OCI-LY1 (cell line): ENCODE measurements around the gene TMEM18.

Experiments
- H2AFZ ChIP-seq: fragments of 200-600 bp; sonication (generic), shearing (Covaris generic); 2 replicates; pipeline ENCODE4 v1.6.0; 2014; ENCODE audit warnings: antibody characterized with exemption, mild to moderate bottlenecking, low read length
- H3F3A ChIP-seq: fragments of 200-600 bp; sonication (generic), shearing (Covaris generic); 2 replicates; pipeline ENCODE4 v1.6.0; 2014; ENCODE audit warnings: mild to moderate bottlenecking, antibody characterized with exemption, low read length, moderate library complexity; ENCODE audit not compliant: insufficient read depth
- H3K27ac ChIP-seq: fragments of 200-600 bp; sonication (generic); 2 replicates; pipeline ENCODE4 v1.5.1; 2014; ENCODE audit warnings: low read length, mixed run types, mild to moderate bottlenecking, low read depth; ENCODE audit not compliant: poor library complexity, severe bottlenecking
- H3K27me3 ChIP-seq: fragments of 200-600 bp; sonication (generic); 2 replicates; pipeline ENCODE4 v1.6.0; 2014; ENCODE audit warnings: antibody characterized with exemption, mild to moderate bottlenecking, low read length, moderate library complexity; ENCODE audit not compliant: insufficient read depth
- H3K36me3 ChIP-seq: fragments of 200-600 bp; sonication (generic); 2 replicates; pipeline ENCODE4 v1.6.1; 2014; ENCODE audit warnings: mild to moderate bottlenecking, antibody characterized with exemption, low read length, moderate library complexity, mixed read lengths; ENCODE audit not compliant: insufficient read depth
- H3K4me1 ChIP-seq: fragments of 200-600 bp; sonication (generic); 2 replicates; pipeline ENCODE4 v1.5.1; 2014; ENCODE audit warnings: mild to moderate bottlenecking, low read length, moderate library complexity; ENCODE audit not compliant: insufficient read depth, severe bottlenecking
- H3K4me2 ChIP-seq: fragments of 200-600 bp; sonication (generic), shearing (Covaris generic); 2 replicates; pipeline ENCODE4 v1.6.1; 2014; ENCODE audit warnings: low read length
- H3K4me3 ChIP-seq: fragments of 200-600 bp; sonication (generic); 2 replicates; pipeline ENCODE4 v1.5.1; 2014; ENCODE audit warnings: low read length, low read depth, mild to moderate bottlenecking, mixed read lengths; ENCODE audit not compliant: poor library complexity, severe bottlenecking
- H3K79me2 ChIP-seq: fragments of 200-600 bp; shearing (Covaris generic); 2 replicates; pipeline ENCODE4 v1.6.1; 2016; ENCODE audit warnings: mixed run types, low read length, mixed read lengths; ENCODE audit not compliant: insufficient read depth
- H3K9ac ChIP-seq: fragments of 200-600 bp; sonication (generic), shearing (Covaris generic); 2 replicates; pipeline ENCODE4 v1.6.1; 2014; ENCODE audit warnings: mild to moderate bottlenecking, low read length, mixed read lengths
- H3K9me2 ChIP-seq: fragments of 200-600 bp; sonication (generic), shearing (Covaris generic); 2 replicates; pipeline ENCODE4 v1.6.1; 2014; ENCODE audit warnings: low read depth, mild to moderate bottlenecking, low read length, mixed read lengths
- H3K9me3 ChIP-seq: fragments of 200-600 bp; shearing (Covaris generic); 2 replicates; pipeline ENCODE4 v1.6.1; 2014; ENCODE audit warnings: low read length, mixed read lengths
- H4K20me1 ChIP-seq: fragments of 200-600 bp; sonication (generic), shearing (Covaris generic); 2 replicates; pipeline ENCODE4 v1.6.0; 2016; ENCODE audit warnings: mild to moderate bottlenecking, low read length; ENCODE audit not compliant: insufficient read depth
- EZH2 ChIP-seq: fragments of 200-600 bp; sonication (generic), shearing (Covaris generic); IDR thresholded peaks from 2 replicates; pipeline ENCODE4 v1.8.0; 2017; ENCODE audit warnings: borderline replicate concordance, mixed run types, mild to moderate bottlenecking, antibody characterized with exemption, low read length, moderate library complexity, mixed read lengths
- TF ChIP-seq, protein P1 (sequence below): fragments of 200-600 bp; sonication (generic), shearing (Covaris generic); IDR thresholded peaks from 2 replicates; pipeline ENCODE4 v1.5.1; 2017; ENCODE audit warnings: mild to moderate bottlenecking, antibody characterized with exemption, low read length, moderate library complexity, mixed read lengths

Gene TMEM18

DNA sequence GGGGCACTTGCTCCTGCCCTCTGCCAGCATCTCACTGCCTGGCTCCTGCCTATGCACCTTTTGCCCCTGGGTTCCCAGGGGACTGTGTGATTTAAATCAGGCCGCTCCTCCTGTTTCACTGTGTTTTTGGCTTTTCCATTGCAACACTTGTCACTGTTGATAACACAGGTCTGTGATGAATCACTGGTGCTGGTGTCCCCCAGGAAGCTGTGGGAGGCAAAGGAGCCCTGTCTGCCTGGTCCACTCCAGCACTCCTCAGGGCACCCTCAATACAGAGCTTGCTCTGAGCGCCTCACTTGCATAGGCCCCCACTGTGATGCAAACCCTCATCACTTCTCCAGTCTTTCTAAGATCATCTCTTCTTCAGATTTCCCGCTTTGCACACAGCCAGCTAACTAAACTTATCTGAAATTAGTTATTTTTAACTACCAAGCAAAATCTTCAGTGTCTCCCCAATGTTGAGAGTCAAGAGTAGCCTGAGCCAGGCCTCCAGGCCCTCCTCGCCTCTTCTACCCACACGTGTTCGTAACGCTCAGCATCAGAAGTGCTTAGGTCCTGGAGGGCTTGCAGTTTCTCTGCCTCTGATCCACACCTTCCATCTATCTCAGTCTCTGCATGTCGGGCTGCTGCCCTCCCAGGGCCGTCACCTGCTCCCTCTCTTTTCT is 2.8 kb downstream of the TMEM18 start:
- Histone ChIP-seq H3K4me3 (peak overlapping the region; percentile 65), H3K27me3 (no peaks in the 10 kb centered on the region), H3K79me2 (peaks cover 6% of the 10 kb centered on the region; the same call in 1 of the 2 replicates), H3F3A (no peaks in the 10 kb centered on the region; the same call in 1 of the 2 replicates), H3K27ac (peak overlapping the region; percentile 92), H4K20me1 (no peaks in the 10 kb centered on the region), H3K9ac (peak overlapping the region; percentile 84; the same call in 1 of the 2 replicates), H2AFZ (no peak overlapping the region), H3K4me2 (peak overlapping the region; percentile 89), H3K36me3 (peaks cover 41% of the 10 kb centered on the region), H3K9me3 (no peaks in the 10 kb centered on the region), H3K9me2 (no peaks in the 10 kb centered on the region), H3K4me1 (peaks cover 53% of the 10 kb centered on the region)
- TF ChIP-seq, protein P1, sequence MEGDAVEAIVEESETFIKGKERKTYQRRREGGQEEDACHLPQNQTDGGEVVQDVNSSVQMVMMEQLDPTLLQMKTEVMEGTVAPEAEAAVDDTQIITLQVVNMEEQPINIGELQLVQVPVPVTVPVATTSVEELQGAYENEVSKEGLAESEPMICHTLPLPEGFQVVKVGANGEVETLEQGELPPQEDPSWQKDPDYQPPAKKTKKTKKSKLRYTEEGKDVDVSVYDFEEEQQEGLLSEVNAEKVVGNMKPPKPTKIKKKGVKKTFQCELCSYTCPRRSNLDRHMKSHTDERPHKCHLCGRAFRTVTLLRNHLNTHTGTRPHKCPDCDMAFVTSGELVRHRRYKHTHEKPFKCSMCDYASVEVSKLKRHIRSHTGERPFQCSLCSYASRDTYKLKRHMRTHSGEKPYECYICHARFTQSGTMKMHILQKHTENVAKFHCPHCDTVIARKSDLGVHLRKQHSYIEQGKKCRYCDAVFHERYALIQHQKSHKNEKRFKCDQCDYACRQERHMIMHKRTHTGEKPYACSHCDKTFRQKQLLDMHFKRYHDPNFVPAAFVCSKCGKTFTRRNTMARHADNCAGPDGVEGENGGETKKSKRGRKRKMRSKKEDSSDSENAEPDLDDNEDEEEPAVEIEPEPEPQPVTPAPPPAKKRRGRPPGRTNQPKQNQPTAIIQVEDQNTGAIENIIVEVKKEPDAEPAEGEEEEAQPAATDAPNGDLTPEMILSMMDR, result no peak
- no peak for TF ChIP-seq EZH2

DNA sequence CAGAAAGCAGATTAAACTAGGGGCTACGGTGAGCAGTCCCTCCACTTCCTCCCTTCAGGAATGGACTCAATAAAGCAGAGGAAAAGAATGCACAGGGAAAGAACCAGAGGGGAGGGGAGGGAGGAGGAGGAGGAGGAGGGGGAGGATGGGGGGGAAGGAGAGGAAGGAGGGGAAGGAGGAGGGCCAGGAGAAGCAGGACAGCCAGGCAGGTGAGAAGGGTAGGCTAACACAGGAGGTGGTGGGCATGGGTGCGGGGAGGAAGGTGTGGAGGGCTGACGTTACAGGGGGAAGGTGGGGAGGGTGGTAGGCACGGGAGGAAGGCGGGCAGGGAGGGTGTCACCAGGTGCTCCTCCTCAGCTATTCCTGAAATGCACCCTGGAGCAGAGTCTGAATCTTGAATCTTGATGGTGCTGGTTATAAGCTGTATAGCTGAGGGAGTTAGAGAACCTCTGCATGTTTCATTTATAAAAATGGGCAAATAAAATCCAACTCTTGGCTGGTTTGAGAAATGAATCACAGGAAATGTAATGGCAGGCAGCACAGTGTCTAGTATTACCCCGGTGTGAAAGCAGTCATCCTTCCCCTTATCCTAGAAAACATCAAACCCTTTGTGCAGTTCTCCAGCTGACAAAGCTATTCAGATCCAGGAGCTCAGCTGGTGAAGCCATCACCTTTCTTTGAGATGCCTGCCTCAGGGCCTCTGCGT is 3.4 kb downstream of the TMEM18 start:
- no peaks in the 10 kb centered on the region; the same call in 1 of the 2 replicates for H3F3A ChIP-seq
- H3K79me2 ChIP-seq, result peaks cover 6% of the 10 kb centered on the region; the same call in 1 of the 2 replicates
- H3K27ac ChIP-seq, result peak overlapping the region; percentile 92
- H3K27me3 ChIP-seq, result no peaks in the 10 kb centered on the region
- peak overlapping the region; percentile 84; the same call in 1 of the 2 replicates for H3K9ac ChIP-seq
- H3K4me1 ChIP-seq, result peaks cover 53% of the 10 kb centered on the region
- peaks cover 47% of the 10 kb centered on the region for H3K36me3 ChIP-seq
- TF ChIP-seq EZH2, result no peak
- TF ChIP-seq, protein P1, result no peak
- H3K9me3 ChIP-seq, result no peaks in the 10 kb centered on the region
- no peaks in the 10 kb centered on the region for H3K9me2 ChIP-seq
- H3K4me2 ChIP-seq, result peak overlapping the region; percentile 89; the same call in 1 of the 2 replicates
- H2AFZ ChIP-seq, result no peak overlapping the region
- H3K4me3 ChIP-seq, result peak overlapping the region; percentile 65
- H4K20me1 ChIP-seq, result no peaks in the 10 kb centered on the region

DNA sequence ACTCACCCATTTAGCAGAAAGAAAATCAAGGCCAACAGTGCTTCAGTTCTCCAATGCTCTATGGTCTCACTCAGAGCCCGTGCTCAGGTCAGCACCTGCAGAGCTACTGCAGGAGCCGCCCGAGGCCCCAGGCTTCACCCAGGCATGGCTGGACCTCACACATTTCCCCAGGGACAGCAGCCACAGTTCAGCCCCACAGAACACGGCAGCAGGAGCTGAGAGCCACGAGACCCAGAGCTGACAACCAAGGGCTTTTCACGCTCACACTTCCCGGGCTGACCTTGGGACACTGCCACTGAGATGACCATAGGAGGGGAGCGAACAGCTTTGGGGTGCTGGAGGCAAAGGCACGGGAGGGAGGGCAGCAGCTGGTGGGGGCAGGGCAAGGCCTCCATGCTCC is 4.2 kb downstream of the TMEM18 start:
- H3F3A ChIP-seq, result no peaks in the 10 kb centered on the region; the same call in 1 of the 2 replicates
- H4K20me1 ChIP-seq, result no peaks in the 10 kb centered on the region
- H3K79me2 ChIP-seq, result peaks cover 6% of the 10 kb centered on the region; the same call in 1 of the 2 replicates
- H2AFZ ChIP-seq, result no peak overlapping the region
- H3K9me2 ChIP-seq, result no peaks in the 10 kb centered on the region
- no peak overlapping the region for H3K27ac ChIP-seq
- peak overlapping the region; percentile 89; the same call in 1 of the 2 replicates for H3K4me2 ChIP-seq
- no peaks in the 10 kb centered on the region for H3K9me3 ChIP-seq
- peaks cover 55% of the 10 kb centered on the region for H3K36me3 ChIP-seq
- H3K27me3 ChIP-seq, result no peaks in the 10 kb centered on the region
- peak overlapping the region; percentile 25 for H3K4me3 ChIP-seq
- H3K9ac ChIP-seq, result peak overlapping the region; percentile 8; the same call in 1 of the 2 replicates
- TF ChIP-seq, protein P1, result no peak
- TF ChIP-seq EZH2, result no peak
- peaks cover 48% of the 10 kb centered on the region for H3K4me1 ChIP-seq
